ENCODE results near the gene RIMBP2.

- no peak for TF ChIP-seq CTCF (tag by site-specific recombination; IDR thresholded peaks at IDR 0.05)
- TF ChIP-seq ZNF394 (tag by site-specific recombination; IDR thresholded peaks at IDR 0.05; ENCODE audit: borderline replicate concordance) = no peak
Measured at GRCh38 chr12:130746546-130746945, 30.4 kb upstream of the RIMBP2 start.

Measured in HEK293 (cell line).